K562 (cell line): ENCODE measurements around the gene CPZ. TPM values are rescaled to one million over a fixed set of nuclear protein-coding genes. Genes with fewer than 3 reads are reported as not detected.

Experiments
- E2F6 ChIP-seq, 2 experiments: IDR thresholded peaks; 2 replicates each; pipeline ENCODE4 v1.6.1; 2011; ENCODE audit warnings: borderline replicate concordance in 1 of 2, control low read depth in 1 of 2, low read depth in 1 of 2, low read length in 1 of 2, mild to moderate bottlenecking in 1 of 2, mixed read lengths in 1 of 2, moderate library complexity in 1 of 2; ENCODE audit not compliant: insufficient read depth in 1 of 2, insufficient read length in 1 of 2, poor library complexity in 1 of 2, severe bottlenecking in 1 of 2; ENCODE audit errors: extremely low read depth in 1 of 2
- MGA ChIP-seq: fragments of 450-650 bp; IDR thresholded peaks from 2 replicates; pipeline ENCODE4 v1.6.1; 2016; ENCODE audit warnings: mild to moderate bottlenecking, moderate library complexity
- polyA plus RNA-seq, 8 experiments: library from polyadenylated mRNA; depleted of rRNA in 4 of 8; stranded (reverse) in 5 of 8; unstranded in 3 of 8; fragments of >200 nt; fragmentation: Nextera tagmentation in 2 of 8; fragmentation: Illumina TruSeq in 1 of 8; extraction: Ambion mirVana in 2 of 8; extraction: Trizol in 1 of 8; gene quantifications; 2 replicates each; pipeline versions ENCODE4 v1.2.1 to v1.2.3, GENCODE V29; 2011 to 2014; ENCODE audit warnings: inconsistent platforms in 1 of 8, missing spikeins in 1 of 8
- total RNA-seq, 7 experiments: library from RNA; depleted of rRNA in 6 of 7; stranded (reverse); fragments of >200 nt in 6 of 7; fragmentation: Illumina TruSeq in 2 of 7; extraction: Trizol in 2 of 7; gene quantifications; 2 replicates each; pipeline versions ENCODE4 v1.2.1 to v1.2.3, GENCODE V29; 2011 to 2021; ENCODE audit warnings: low replicate concordance in 1 of 7

The CPZ gene
- total and polyA plus RNA-seq, 9 of the 15 experiments (the other 6 are each of a cell fraction or from before 2014, with no cell fraction given), result 0.06 to 2.2 (median 1.2) TPM; not detected in 1

GRCh38 chr4:8603931-8604330, 11.4 kb downstream of the CPZ start (continued):
- TF ChIP-seq MGA, result peak; percentile 30; the same call in 1 of the 2 replicates
- peak in 1 of 2 experiments; percentile 51 for TF ChIP-seq E2F6 (IDR thresholded peaks at IDR 0.05; ENCODE audit: borderline replicate concordance in 1 of 2, extremely low read depth in 1 of 2, insufficient read depth in 1 of 2, insufficient read length in 1 of 2, low read depth in 1 of 2, low read length in 1 of 2, poor library complexity in 1 of 2, severe bottlenecking in 1 of 2)
